H1 (cell line): Measurements from ENCODE around the gene GATA5. TPM values are rescaled to one million over a fixed set of nuclear protein-coding genes. Genes with fewer than 3 reads are reported as not detected.

ENCODE experiments used
- CTCF ChIA-PET: fragments of 300-600 bp; sonication (Branson Sonifier 250); formaldehyde crosslinking; loops from one replicate; lab custom pipeline; 2021; ENCODE audit not compliant: partially characterized antibody; lab: Charles Lee
- POLR2A ChIA-PET: fragments of 300-600 bp; sonication (Branson Sonifier 250); formaldehyde crosslinking; loops from one replicate; lab custom pipeline; 2021; ENCODE audit warnings: inconsistent platforms; ENCODE audit not compliant: partially characterized antibody; lab: Charles Lee
- DNase-seq, 2 experiments: peaks; one replicate each; pipeline versions ENCODE4 v3.0.0 to v3.0.0-alpha.2; 2010 to 2022; ENCODE audit warnings: low spot score in 2 of 2, low read depth in 1 of 2, mixed read lengths in 1 of 2
- FAIRE-seq: peaks from 2 replicates; lab custom pipeline; 2011; peaks lifted over from hg19 to GRCh38; lab: Jason Lieb, UNC
- H2AFZ ChIP-seq: 2 replicates; pipeline ENCODE4 v1.8.1; 2012; ENCODE audit warnings: low read length, inconsistent platforms
- H2AK5ac ChIP-seq: 2 replicates; pipeline ENCODE4 v1.6.1; 2013; ENCODE audit warnings: low read depth, low read length
- H2BK120ac ChIP-seq: replicated peaks from 2 replicates; pipeline ENCODE3; 2013; ENCODE audit warnings: low read depth, low read length, inconsistent platforms
- H2BK12ac ChIP-seq: 2 replicates; pipeline ENCODE4 v1.6.1; 2013; ENCODE audit warnings: low read depth, low read length
- H2BK15ac ChIP-seq: 2 replicates; pipeline ENCODE4 v1.6.1; 2013; ENCODE audit warnings: low read length
- H2BK20ac ChIP-seq: 2 replicates; pipeline ENCODE4 v1.6.1; 2013; ENCODE audit warnings: low read length
- H2BK5ac ChIP-seq: 2 replicates; pipeline ENCODE4 v1.6.1; 2013; ENCODE audit warnings: low read depth, low read length
- H3K14ac ChIP-seq: 2 replicates; pipeline ENCODE4 v1.6.1; 2013; ENCODE audit warnings: inconsistent platforms; ENCODE audit not compliant: insufficient read length
- H3K18ac ChIP-seq: 2 replicates; pipeline ENCODE4 v1.6.1; 2013; ENCODE audit warnings: low read length; ENCODE audit errors: extremely low read depth
- H3K23ac ChIP-seq: 2 replicates; pipeline ENCODE4 v1.6.1; 2013; ENCODE audit warnings: inconsistent platforms; ENCODE audit not compliant: insufficient read length
- H3K23me2 ChIP-seq: 2 replicates; pipeline ENCODE4 v1.6.1; 2013; ENCODE audit warnings: low read depth, low read length
- H3K27ac ChIP-seq: 2 replicates; pipeline ENCODE4 v1.6.1; 2011; ENCODE audit warnings: low read depth, low read length, inconsistent platforms
- H3K27me3 ChIP-seq, 4 experiments: replicated peaks in 1 of 4; 1 replicate in 1 of 4; 2 replicates in 3 of 4; pipeline versions ENCODE4 v1.6.1 to v1.8.1; 2011 to 2013; ENCODE audit warnings: low read length in 3 of 4, mild to moderate bottlenecking in 3 of 4, inconsistent platforms in 2 of 4, mixed read lengths in 2 of 4, moderate library complexity in 1 of 4; ENCODE audit not compliant: control insufficient read depth in 3 of 4, insufficient read depth in 3 of 4; ENCODE audit errors: extremely low read depth in 1 of 4
- H3K36me3 ChIP-seq, 4 experiments: 2 replicates each; pipeline versions ENCODE4 v1.6.1 to v1.8.1; 2011 to 2013; ENCODE audit warnings: mild to moderate bottlenecking in 4 of 4, low read length in 3 of 4, moderate library complexity in 2 of 4, control low read depth in 1 of 4, inconsistent platforms in 1 of 4; ENCODE audit not compliant: insufficient read depth in 4 of 4, control insufficient read depth in 2 of 4
- H3K4ac ChIP-seq: replicated peaks from 2 replicates; pipeline ENCODE3; 2013; ENCODE audit warnings: low read length, low read depth, mixed read lengths, inconsistent platforms; ENCODE audit not compliant: insufficient read length
- H3K4me1 ChIP-seq, 4 experiments: replicated peaks in 1 of 4; 1 replicate in 1 of 4; 2 replicates in 3 of 4; pipeline versions ENCODE4 v1.6.1 to v1.8.1; 2011 to 2013; ENCODE audit warnings: low read length in 3 of 4, inconsistent platforms in 2 of 4, mixed read lengths in 1 of 4; ENCODE audit not compliant: insufficient read depth in 4 of 4, control insufficient read depth in 3 of 4
- H3K4me2 ChIP-seq, 2 experiments: 2 replicates each; pipeline versions ENCODE4 v1.6.1 to v1.8.1; 2011 to 2013; ENCODE audit warnings: low read depth in 2 of 2, low read length in 2 of 2, control low read depth in 1 of 2, inconsistent platforms in 1 of 2, mild to moderate bottlenecking in 1 of 2; ENCODE audit not compliant: insufficient read depth in 1 of 2
- H3K4me3 ChIP-seq, 4 experiments: fragments of 200-600, 300-600 bp in 1 of 4; sonication (generic), shearing (Covaris generic), sonication (Bioruptor Twin) in 1 of 4; 2 replicates each; pipeline versions ENCODE4 v1.5.1 to v1.8.1; 2011 to 2016; ENCODE audit warnings: low read length in 4 of 4, low read depth in 3 of 4, control low read depth in 2 of 4, inconsistent platforms in 2 of 4, mild to moderate bottlenecking in 2 of 4, mixed read lengths in 1 of 4, moderate library complexity in 1 of 4; ENCODE audit not compliant: insufficient read depth in 2 of 4; ENCODE audit errors: extremely low read depth in 1 of 4
- H3K56ac ChIP-seq: replicated peaks from 2 replicates; pipeline ENCODE3; 2013; ENCODE audit warnings: low read depth, mild to moderate bottlenecking, mixed read lengths, low read length, inconsistent platforms; ENCODE audit not compliant: insufficient read length
- H3K79me1 ChIP-seq: 2 replicates; pipeline ENCODE4 v1.6.1; 2013; ENCODE audit warnings: low read depth, low read length, control low read depth
- H3K79me2 ChIP-seq, 2 experiments: 2 replicates each; pipeline versions ENCODE4 v1.6.1 to v1.8.1; 2012 to 2013; ENCODE audit warnings: low read length in 2 of 2, mild to moderate bottlenecking in 2 of 2, inconsistent platforms in 1 of 2; ENCODE audit not compliant: insufficient read depth in 2 of 2, control insufficient read depth in 1 of 2
- H3K9ac ChIP-seq, 4 experiments: replicated peaks in 1 of 4; 1 replicate in 1 of 4; 2 replicates in 3 of 4; pipeline versions ENCODE4 v1.6.1 to v1.8.1; 2011 to 2013; ENCODE audit warnings: low read depth in 3 of 4, low read length in 3 of 4, control low read depth in 2 of 4, mild to moderate bottlenecking in 2 of 4, moderate library complexity in 2 of 4, inconsistent platforms in 1 of 4; ENCODE audit errors: extremely low read depth in 1 of 4
- H3K9me3 ChIP-seq, 2 experiments: 2 replicates each; pipeline versions ENCODE4 v1.6.1 to v1.8.1; 2012 to 2013; ENCODE audit warnings: mild to moderate bottlenecking in 2 of 2, moderate library complexity in 2 of 2, control low read depth in 1 of 2, inconsistent platforms in 1 of 2, low read depth in 1 of 2, low read length in 1 of 2, mixed read lengths in 1 of 2; ENCODE audit not compliant: insufficient read depth in 2 of 2
- H4K20me1 ChIP-seq, 2 experiments: replicated peaks in 1 of 2; 2 replicates each; pipeline versions ENCODE3 to v1.8.1; 2011 to 2013; ENCODE audit warnings: inconsistent platforms in 2 of 2, low read length in 2 of 2, mild to moderate bottlenecking in 1 of 2; ENCODE audit not compliant: insufficient read depth in 2 of 2, control insufficient read depth in 1 of 2
- H4K5ac ChIP-seq: 2 replicates; pipeline ENCODE4 v1.6.1; 2013; ENCODE audit warnings: low read length, low read depth, mixed read lengths, inconsistent platforms; ENCODE audit not compliant: insufficient read length
- H4K8ac ChIP-seq: 2 replicates; pipeline ENCODE4 v1.8.0; 2013; ENCODE audit warnings: mild to moderate bottlenecking, moderate library complexity, low read length, inconsistent platforms; ENCODE audit not compliant: insufficient read depth; ENCODE audit errors: extremely low read depth
- H4K91ac ChIP-seq: replicated peaks from 2 replicates; pipeline ENCODE3; 2013; ENCODE audit warnings: low read length, mixed read lengths, inconsistent platforms; ENCODE audit not compliant: insufficient read length
- BRCA1 ChIP-seq: IDR thresholded peaks from 2 replicates; pipeline ENCODE4 v1.6.1; 2012; ENCODE audit warnings: low read depth, low read length, improper control_type of control experiment
- CEBPB ChIP-seq: IDR thresholded peaks from 2 replicates; pipeline ENCODE4 v1.6.1; 2012; ENCODE audit warnings: low read depth, low read length
- CHD2 ChIP-seq: IDR thresholded peaks from 2 replicates; pipeline ENCODE4 v1.6.1; 2012; ENCODE audit warnings: low read length, improper control_type of control experiment
- CTBP2 ChIP-seq: IDR thresholded peaks from 2 replicates; pipeline ENCODE4 v1.7.0; 2011; ENCODE audit warnings: borderline replicate concordance, mild to moderate bottlenecking, moderate library complexity, mixed read lengths, low read length; ENCODE audit not compliant: insufficient read depth, insufficient read length
- HDAC6 ChIP-seq: IDR thresholded peaks from one replicate; pipeline ENCODE4 v1.7.1; 2012; ENCODE audit warnings: low read depth, mild to moderate bottlenecking, inconsistent platforms, low read length, moderate library complexity
- MAFK ChIP-seq: IDR thresholded peaks from 2 replicates; pipeline ENCODE4 v1.6.1; 2012; ENCODE audit warnings: low read depth, mild to moderate bottlenecking, improper control_type of control experiment, low read length
- POU5F1 ChIP-seq: IDR thresholded peaks from 2 replicates; pipeline ENCODE4 v1.6.1; 2011; ENCODE audit warnings: low read depth, mild to moderate bottlenecking, low read length, moderate library complexity
- RBBP5 ChIP-seq: IDR thresholded peaks from 2 replicates; pipeline ENCODE4 v1.7.1; 2012; ENCODE audit warnings: low read depth, mild to moderate bottlenecking, inconsistent platforms, low read length, moderate library complexity, borderline replicate concordance
- RFX5 ChIP-seq: IDR thresholded peaks from 2 replicates; pipeline ENCODE4 v1.6.1; 2011; ENCODE audit warnings: low read depth, low read length, improper control_type of control experiment, borderline replicate concordance
- SIRT6 ChIP-seq: IDR thresholded peaks from one replicate; pipeline ENCODE4 v1.7.1; 2012; ENCODE audit warnings: low read length, inconsistent platforms
- SUZ12 ChIP-seq: fragments of 200-600 bp; sonication (generic); IDR thresholded peaks from 2 replicates; pipeline ENCODE4 v1.6.1; 2012; ENCODE audit warnings: mild to moderate bottlenecking, inconsistent platforms, low read length, moderate library complexity, mixed read lengths
- TAF7 ChIP-seq: optimal IDR thresholded peaks from 2 replicates; pipeline ENCODE3; 2011; ENCODE audit warnings: low read depth, mild to moderate bottlenecking, inconsistent platforms, low read length, moderate library complexity, borderline replicate concordance
- TCF12 ChIP-seq: IDR thresholded peaks from 2 replicates; pipeline ENCODE4 v1.6.1; 2011; ENCODE audit warnings: low read depth, mild to moderate bottlenecking, low read length
- TEAD4 ChIP-seq: IDR thresholded peaks from 2 replicates; pipeline ENCODE4 v1.6.1; 2012; ENCODE audit warnings: low read depth, low read length, inconsistent platforms, mixed read lengths
- YY1 ChIP-seq: IDR thresholded peaks from 2 replicates; pipeline ENCODE4 v1.6.1; 2011; ENCODE audit warnings: low read depth, mild to moderate bottlenecking, low read length
- WGBS, 2 experiments: shearing (Covaris generic) in 1 of 2; methylation state at CpG; one replicate each; pipeline versions ENCODE4 v1.1.6 to v1.1.7; 2013 to 2015; ENCODE audit warnings: low lambda C conversion rate in 2 of 2, mixed read lengths in 2 of 2, inconsistent platforms in 1 of 2, low coverage in 1 of 2, missing lambda C conversion rate in 1 of 2; ENCODE audit not compliant: insufficient replicate concordance in 2 of 2, insufficient coverage in 1 of 2, insufficient read length in 1 of 2; ENCODE audit errors: extremely low coverage in 1 of 2, missing lambda C conversion rate in 1 of 2; 5-methylcytosine and 5-hydroxymethylcytosine counted together
- polyA plus RNA-seq, 7 experiments: library from polyadenylated mRNA; depleted of rRNA in 3 of 7; stranded (reverse) in 5 of 7; unstranded in 2 of 7; fragments of >200 nt in 5 of 7; fragments of 200-250 nt in 2 of 7; gene quantifications; 1 replicate in 5 of 7; 2 replicates in 1 of 7; 4 replicates in 1 of 7; pipeline versions ENCODE4 v1.2.1 to v1.2.3, GENCODE V29; 2011 to 2013; ENCODE audit warnings: missing spikeins in 2 of 7, mixed read lengths in 2 of 7
- total RNA-seq: library from RNA; stranded (reverse); fragmentation: NEBNext Ultra II Directional; extraction: Animal tissue kit (Norgen Biotek cat#: 25700); gene quantifications from 2 replicates; pipeline ENCODE4 v1.2.1, GENCODE V29; 2021

Gene GATA5
- total and polyA plus RNA-seq, 2 of the 8 experiments (the other 6 are each of a cell fraction or from before 2014, with no cell fraction given) = 0.08 to 0.11 TPM

- Histone ChIP-seq H3K23me2 (peaks cover 2% of the 10 kb centered on the region; the same call in 1 of the 2 replicates), H3K56ac (no peak overlapping the region), H4K91ac (no peak overlapping the region), H2AFZ (no peak overlapping the region), H2BK5ac (no peak overlapping the region), H3K23ac (no peak overlapping the region), H2AK5ac (no peak overlapping the region), H3K18ac (no peak overlapping the region), H3K9ac (no peak overlapping the region), H3K4ac (no peak overlapping the region), H2BK120ac (no peak overlapping the region), H4K8ac (no peak overlapping the region), H3K79me2 (no peaks in the 10 kb centered on the region), H3K9me3 (no peaks in the 10 kb centered on the region; a peak in 1 of 4 replicates), H4K5ac (no peak overlapping the region), H2BK12ac (0 out of 2 replicates have a peak overlapping the region, but pooled peaks have one; percentile 50), H3K36me3 (no peaks in the 10 kb centered on the region), H3K27me3 (peaks cover 0 to 5% (median 2%) of the 10 kb centered on the region in 4 experiments; a peak in 2 of 7 replicates), H3K4me3 (no peak overlapping the region), H3K4me1 (peaks cover 0 to 10% (median 3%) of the 10 kb centered on the region in 4 experiments; a peak in 3 of 7 replicates), H2BK20ac (no peak overlapping the region), H3K27ac (no peak overlapping the region), H3K4me2 (no peak overlapping the region), H2BK15ac (no peak overlapping the region), H3K79me1 (no peaks in the 10 kb centered on the region), H4K20me1 (no peaks in the 10 kb centered on the region), H3K14ac (no peak overlapping the region)
- ChIA-PET POLR2A (interaction anchor here (1.3 kb wide), 2 partner anchors 12 to 47 kb away, joined by 3 to 6 read pairs; no protein-coding TSS in a partner anchor), CTCF (interaction anchor here (0.8 to 8.3 kb wide), 12 partner anchors 14 to 169 kb away, joined by 3 to 68 read pairs (median 4); no protein-coding TSS in a partner anchor)
- DNase-seq = no peak
- WGBS, 2 experiments = 63% methylated on average over 7 of the region's 7 CpGs; no CpG with 5 or more reads in 1 of the 2 experiments
- FAIRE-seq = no peak
- TF ChIP-seq RBBP5 (no peak), POU5F1 (no peak), HDAC6 (no peak), SUZ12 (no peak), TCF12 (no peak), YY1 (no peak), TAF7 (no peak), SIRT6 (no peak), CHD2 (no peak), MAFK (no peak), BRCA1 (no peak), CEBPB (no peak), TEAD4 (no peak), RFX5 (no peak), CTBP2 (no peak)
These were observed 18.7 kb upstream of the GATA5 start for GRCh38 chr20:62494537-62494936.
